GM12874 (cell line): ENCODE measurements around the gene PEX5L.

Experiments used
- CTCF ChIP-seq: IDR thresholded peaks from 2 replicates; pipeline ENCODE4 v1.5.1; 2011; ENCODE audit warnings: low read depth, mild to moderate bottlenecking, control low read depth, low read length, moderate library complexity; ENCODE audit not compliant: insufficient read depth

The PEX5L gene

GRCh38 chr3:179775416-179776122 is 261.2 kb downstream of the PEX5L start:
- TF ChIP-seq CTCF, result no peak

- no peak for TF ChIP-seq CTCF
Measured at GRCh38 chr3:179772297-179772696, 264.4 kb downstream of the PEX5L start.

- no peak for TF ChIP-seq CTCF
Measured at GRCh38 chr3:179771797-179772196, 264.9 kb downstream of the PEX5L start.

GRCh38 chr3:179769411-179770247 is 267.1 kb downstream of the PEX5L start:
- no peak for TF ChIP-seq CTCF

- TF ChIP-seq CTCF, result no peak
Measured at GRCh38 chr3:179768080-179768479, 268.7 kb downstream of the PEX5L start.

- no peak for TF ChIP-seq CTCF
Measured at GRCh38 chr3:179766416-179767133, 270.2 kb downstream of the PEX5L start.

GRCh38 chr3:179765396-179765795 is 271.3 kb downstream of the PEX5L start:
- TF ChIP-seq CTCF, result no peak
